Keratinocyte (primary cell): ENCODE measurements around the gene PNKD.

Source experiments
- EZH2 ChIP-seq: IDR thresholded peaks from one replicate; pipeline ENCODE4 v1.6.1; 2012; ENCODE audit warnings: inconsistent platforms, mild to moderate bottlenecking, low read length, moderate library complexity
- TF ChIP-seq, protein P1 (sequence below), 3 experiments: IDR thresholded peaks in 1 of 3; conservative IDR thresholded peaks in 1 of 3; optimal IDR thresholded peaks in 1 of 3; 2 replicates in 2 of 3; 3 replicates in 1 of 3; pipeline versions ENCODE3 to v1.5.1; 2011; ENCODE audit warnings: low read length in 3 of 3, mild to moderate bottlenecking in 3 of 3, moderate library complexity in 2 of 3, control low read depth in 1 of 3, inconsistent platforms in 1 of 3; ENCODE audit not compliant: insufficient read depth in 2 of 3; ENCODE audit errors: extremely low read depth in 1 of 3

DNA sequence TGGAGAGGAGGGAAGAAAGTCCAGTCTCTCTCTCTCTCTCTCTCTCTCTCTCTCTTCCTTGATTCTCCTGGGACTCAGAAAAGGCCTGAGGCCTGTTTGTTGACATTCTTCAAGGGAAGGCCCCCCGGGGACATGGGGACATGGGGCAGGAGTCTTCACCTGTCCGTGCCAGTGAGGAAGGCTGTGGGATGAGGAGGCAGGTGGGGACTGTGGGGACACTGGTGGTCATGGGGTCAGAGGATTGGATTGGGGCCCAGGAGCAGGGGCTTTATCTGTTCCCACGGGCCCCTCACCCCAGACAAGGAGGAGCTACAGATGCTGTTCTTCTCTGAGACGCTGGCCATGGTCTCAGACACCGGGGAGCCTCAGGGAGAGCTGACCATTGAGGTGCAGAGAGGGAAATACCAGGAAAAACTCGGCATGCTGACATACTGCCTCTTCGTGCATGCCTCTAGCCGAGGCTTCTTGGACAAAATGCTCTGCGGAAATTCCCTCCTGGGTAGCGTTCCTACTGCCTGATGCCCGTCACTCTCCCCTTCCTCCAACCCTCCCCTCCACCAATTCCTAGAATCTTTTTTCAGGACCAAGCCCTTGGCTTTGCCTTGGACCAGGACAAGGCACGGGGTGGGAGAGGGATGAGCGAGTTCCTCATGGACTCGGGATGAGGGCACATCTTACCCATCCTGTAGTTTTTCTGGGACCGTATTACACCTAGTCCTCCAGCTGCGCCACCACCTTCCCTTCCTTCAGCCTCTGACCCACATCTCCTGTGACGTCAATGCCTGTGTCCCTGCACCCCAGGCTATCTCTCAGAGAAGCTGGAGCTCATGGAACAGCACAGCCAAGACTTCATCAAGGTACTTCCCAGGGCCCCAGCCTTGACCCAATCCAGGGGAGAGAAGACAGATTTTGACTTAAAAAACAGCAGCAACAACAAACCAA is 87.2 kb downstream of the PNKD start:
- TF ChIP-seq, protein P1, sequence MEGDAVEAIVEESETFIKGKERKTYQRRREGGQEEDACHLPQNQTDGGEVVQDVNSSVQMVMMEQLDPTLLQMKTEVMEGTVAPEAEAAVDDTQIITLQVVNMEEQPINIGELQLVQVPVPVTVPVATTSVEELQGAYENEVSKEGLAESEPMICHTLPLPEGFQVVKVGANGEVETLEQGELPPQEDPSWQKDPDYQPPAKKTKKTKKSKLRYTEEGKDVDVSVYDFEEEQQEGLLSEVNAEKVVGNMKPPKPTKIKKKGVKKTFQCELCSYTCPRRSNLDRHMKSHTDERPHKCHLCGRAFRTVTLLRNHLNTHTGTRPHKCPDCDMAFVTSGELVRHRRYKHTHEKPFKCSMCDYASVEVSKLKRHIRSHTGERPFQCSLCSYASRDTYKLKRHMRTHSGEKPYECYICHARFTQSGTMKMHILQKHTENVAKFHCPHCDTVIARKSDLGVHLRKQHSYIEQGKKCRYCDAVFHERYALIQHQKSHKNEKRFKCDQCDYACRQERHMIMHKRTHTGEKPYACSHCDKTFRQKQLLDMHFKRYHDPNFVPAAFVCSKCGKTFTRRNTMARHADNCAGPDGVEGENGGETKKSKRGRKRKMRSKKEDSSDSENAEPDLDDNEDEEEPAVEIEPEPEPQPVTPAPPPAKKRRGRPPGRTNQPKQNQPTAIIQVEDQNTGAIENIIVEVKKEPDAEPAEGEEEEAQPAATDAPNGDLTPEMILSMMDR (optimal IDR thresholded peaks at IDR 0.05 in 1 of 3, IDR thresholded peaks at IDR 0.05 in 1 of 3, conservative IDR thresholded peaks at IDR 0.05 in 1 of 3; ENCODE audit: extremely low read depth in 1 of 3, insufficient read depth in 2 of 3, low read length in 3 of 3): no peak
- TF ChIP-seq EZH2: no peak
